COR-L47 (cell line): ENCODE data around the gene DNMBP.
A peak's percentile ranks its signal among the peaks of the same experiment; 100 is the strongest.

ENCODE experiments used
- DNase-seq: peaks from one replicate; lab custom pipeline; 2025; lab: John Stamatoyannopoulos, UW

DNMBP gene, protein sequence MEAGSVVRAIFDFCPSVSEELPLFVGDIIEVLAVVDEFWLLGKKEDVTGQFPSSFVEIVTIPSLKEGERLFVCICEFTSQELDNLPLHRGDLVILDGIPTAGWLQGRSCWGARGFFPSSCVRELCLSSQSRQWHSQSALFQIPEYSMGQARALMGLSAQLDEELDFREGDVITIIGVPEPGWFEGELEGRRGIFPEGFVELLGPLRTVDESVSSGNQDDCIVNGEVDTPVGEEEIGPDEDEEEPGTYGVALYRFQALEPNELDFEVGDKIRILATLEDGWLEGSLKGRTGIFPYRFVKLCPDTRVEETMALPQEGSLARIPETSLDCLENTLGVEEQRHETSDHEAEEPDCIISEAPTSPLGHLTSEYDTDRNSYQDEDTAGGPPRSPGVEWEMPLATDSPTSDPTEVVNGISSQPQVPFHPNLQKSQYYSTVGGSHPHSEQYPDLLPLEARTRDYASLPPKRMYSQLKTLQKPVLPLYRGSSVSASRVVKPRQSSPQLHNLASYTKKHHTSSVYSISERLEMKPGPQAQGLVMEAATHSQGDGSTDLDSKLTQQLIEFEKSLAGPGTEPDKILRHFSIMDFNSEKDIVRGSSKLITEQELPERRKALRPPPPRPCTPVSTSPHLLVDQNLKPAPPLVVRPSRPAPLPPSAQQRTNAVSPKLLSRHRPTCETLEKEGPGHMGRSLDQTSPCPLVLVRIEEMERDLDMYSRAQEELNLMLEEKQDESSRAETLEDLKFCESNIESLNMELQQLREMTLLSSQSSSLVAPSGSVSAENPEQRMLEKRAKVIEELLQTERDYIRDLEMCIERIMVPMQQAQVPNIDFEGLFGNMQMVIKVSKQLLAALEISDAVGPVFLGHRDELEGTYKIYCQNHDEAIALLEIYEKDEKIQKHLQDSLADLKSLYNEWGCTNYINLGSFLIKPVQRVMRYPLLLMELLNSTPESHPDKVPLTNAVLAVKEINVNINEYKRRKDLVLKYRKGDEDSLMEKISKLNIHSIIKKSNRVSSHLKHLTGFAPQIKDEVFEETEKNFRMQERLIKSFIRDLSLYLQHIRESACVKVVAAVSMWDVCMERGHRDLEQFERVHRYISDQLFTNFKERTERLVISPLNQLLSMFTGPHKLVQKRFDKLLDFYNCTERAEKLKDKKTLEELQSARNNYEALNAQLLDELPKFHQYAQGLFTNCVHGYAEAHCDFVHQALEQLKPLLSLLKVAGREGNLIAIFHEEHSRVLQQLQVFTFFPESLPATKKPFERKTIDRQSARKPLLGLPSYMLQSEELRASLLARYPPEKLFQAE (N-terminal part only)

DNA sequence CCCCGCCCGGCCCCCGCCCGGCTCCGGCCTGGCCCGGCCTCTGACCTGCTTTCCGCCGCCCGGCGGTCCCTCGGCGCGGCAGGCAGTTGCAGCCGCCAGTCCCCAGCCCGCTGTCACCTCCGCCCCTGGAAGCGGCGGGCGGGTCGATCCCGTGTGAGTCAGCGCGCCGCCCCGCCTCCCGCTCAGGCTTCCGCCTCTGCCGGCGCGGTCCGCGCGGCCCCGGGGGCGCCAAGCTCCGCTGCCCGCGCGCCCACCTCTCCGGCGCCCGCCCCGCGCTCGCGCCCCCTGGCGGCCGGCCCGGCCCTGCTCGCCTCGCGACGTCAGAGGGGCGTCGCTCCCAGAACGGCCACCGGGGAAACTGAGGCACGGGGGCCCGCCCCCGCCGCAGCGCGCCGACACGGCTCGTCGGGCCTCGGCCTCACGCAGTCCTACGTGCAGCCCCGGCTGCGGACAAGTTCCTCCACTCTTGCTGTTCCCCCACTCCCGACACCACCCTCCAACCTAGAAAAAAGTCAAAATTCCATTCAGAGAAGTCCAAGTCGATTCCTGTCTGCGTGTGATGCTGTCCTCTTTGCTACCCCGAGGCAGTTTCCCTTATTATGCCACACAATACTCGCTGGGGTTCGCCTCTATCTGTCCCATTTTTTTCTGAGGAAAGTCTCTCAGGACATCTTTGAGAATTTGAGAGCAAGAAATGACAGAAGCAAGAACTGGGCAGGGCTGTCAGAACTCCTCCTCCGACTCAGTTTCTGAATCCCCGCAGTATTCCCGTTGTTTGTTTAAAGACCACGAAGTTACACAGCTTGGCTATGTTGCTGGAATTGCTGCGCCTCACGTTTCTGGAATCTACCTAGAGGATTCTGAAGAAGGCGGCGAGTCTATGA, at the start of gene DNMBP:
Gene DNMBP (minus strand): TSS at position 155 of the 884 bp plus-strand sequence. CDS start 37,823 bp downstream, outside the sequence.
- DNase-seq, result peak; percentile 63

DNA sequence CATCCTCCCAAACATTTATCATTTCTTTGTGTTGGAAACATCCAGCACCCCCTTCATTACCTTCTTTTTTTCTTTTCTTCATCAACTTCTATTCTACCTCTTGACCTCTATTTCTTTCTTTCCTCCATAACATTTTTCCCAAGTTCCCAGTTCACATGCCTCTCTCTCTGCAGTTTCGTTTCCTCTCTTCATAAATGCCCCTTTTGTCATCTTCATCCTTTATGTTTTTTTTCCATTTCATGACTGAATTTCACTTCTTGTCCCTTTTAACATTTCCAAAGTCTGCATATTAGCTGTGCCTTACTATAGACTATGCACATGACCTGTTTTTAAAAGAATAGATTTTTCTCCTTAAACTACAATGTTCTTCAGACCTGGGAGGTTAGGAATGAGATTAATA, 48.2 kb upstream of the DNMBP start:
- DNase-seq, result no peak

DNA sequence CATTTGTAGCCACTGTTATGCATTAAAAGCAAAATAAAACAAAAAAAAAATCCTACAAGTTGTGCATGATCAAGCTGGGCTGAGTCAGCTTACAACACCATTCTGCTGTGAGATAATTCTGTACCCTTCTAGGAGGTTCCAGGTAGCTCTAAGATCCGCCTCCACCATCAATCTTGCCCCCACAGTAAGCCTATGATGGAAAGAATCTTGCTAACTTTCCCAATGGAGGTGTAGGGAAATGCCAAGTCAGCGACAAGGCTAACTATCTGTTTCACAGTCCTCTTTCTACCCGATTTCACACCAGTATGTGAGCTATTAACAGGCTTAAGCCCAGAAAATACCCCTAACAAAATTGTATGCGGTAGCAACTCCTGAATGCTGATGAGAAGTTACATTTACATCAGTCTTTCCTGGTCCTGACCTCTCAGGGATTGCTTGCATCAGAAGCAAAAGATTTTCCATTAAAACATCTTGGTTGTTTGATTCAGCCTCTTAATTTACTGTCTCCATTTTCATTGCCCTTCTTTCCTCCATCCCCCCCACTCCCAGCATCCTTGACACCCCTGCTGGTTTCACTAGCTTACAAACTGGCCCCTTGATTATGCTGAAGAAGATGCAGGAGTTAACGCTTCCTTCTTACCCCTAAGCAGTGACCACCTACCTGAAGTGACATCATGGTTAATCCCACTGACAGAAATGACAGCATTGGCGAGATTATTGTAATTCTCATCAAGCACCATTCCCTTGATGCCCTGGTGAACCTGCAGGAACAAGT, 44.1 kb upstream of the DNMBP start:
- no peak for DNase-seq

DNA sequence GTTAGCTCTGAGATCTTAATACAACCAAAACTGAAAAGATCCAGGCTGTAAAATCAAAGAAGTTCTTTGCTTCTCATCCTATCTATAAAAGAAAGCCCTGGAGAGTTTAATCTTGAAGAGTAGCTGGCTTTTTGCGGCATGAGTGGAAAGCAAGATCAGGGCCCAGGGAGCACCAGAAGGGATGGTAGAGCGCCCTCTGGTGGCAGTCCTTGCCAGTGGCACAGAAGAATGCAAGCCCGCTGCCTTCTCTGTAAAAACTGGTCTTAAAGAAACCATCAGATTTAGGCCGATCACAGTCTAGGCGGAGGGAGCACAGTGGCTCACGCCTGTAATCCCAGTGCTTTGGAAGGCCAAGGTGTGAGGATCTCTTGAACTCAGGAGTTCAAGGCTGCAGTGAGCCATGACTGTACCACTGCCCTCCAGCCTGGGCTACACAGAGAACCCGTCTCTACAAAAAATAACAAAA, 36.3 kb upstream of the DNMBP start:
- peak; percentile 46 for DNase-seq

DNA sequence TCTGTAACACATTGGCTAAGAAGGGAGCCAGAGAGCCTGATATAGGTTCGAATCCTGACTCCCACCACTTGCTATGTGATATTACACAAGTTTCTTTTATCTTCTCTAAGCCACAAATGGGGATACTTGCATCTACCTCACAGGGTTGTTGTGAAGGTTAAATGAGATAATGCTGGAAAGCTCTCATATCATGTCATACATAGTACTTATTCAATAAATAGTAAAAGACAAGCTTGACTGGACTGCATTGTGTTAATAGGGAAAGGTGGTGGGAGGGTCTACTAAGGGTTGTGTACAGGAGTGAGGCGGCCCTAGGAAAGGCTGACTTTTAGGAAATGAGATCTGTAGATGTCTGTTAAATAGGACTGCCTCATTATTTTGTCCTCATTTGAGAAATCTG, 35.8 kb upstream of the DNMBP start:
- DNase-seq, result no peak

DNA sequence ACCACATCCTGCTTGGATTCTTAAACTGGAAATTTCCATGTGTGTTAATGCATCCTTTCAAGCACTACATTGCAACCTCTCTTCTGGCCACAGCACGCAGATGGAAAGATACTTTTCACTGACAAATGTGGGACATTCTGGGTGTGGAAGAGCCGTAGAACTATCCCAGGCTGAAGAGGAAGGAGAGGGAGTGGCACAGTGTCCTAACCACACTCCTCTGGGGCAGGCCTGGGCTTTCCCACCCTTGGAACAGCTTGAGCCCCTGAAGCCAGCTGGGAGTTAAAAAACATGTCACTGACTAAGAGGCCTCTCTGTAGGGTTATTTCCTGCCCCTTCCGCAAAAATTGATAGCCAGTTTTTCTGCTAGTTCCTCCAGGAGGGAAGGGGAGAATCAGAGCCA, 34.0 kb upstream of the DNMBP start:
- no peak for DNase-seq

DNA sequence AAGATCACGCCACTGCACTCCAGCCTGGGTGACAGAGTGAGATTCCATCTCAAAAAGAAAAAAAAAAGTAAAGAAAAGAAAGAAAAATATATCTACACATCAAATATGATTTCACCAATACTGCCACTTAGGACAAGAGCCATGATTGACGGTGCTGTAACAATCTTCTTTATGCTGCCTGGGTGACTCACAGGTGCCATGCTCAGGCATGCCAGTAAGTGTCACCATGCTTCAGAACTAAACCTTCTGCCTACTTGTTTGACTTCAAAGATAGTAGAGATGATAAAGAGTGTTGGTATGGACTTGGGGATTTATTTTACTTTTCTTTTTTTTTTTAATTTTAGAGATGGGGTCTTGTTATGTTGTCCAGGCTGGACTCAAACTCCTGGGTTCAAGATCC, 33.6 kb upstream of the DNMBP start:
- no peak for DNase-seq

DNA sequence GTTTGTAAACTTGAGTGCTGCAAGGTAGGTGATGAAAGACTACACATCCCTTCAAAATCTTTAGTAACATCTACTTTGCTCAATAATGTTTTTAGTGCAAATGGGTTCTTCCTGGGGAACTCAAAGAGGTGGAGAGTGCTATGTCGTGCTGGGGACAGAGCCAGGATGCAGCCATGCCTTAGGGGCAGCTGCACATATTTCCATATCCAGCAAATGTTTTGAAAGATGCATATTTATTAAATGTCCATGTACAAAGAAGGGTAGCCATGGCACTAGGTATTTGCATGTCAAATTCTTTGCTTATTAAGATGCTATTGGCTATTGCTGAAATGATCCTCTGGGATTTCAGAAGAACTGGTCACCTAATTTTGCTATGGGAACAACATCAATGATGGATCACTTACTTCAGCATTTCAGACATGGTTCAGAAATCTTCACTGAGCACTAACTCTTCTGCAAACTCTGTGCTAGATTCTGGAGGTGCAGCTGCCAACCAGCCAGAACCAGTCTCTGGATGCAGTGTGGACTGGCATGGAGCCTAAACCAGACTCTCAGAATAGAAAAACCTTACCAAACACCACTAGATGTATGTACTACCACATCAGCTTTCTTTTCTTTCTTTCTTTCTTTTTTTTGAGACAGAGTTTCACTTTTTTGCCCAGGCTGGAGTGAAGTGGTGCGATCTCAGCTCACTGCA, 31.7 kb upstream of the DNMBP start:
- DNase-seq, result no peak

DNA sequence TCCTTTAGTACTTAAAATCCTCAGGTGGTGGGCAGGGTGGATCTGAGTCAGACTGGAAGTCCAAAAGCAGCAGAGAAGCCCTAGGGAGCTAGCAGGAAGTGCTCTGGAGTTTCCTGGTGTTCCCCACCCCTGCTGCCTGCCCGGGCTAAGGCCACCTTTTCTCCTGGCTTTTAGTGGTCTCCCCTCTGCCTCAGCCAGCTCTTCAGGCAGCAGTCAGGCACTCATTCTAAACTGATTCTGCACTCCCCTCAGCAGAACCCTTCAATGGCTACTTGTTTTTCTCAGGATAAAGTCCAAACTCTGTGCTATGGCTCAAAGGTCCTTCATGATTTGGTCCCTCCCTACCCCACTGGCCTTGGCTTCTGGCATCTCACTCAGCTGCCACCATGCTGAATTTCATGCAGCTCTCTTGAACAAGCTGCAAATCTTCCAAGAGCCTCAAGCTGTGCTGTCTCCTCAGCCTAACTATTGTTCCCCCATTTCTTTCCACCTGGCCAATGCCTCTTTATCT, 28.9 kb upstream of the DNMBP start:
- DNase-seq, result no peak

DNA sequence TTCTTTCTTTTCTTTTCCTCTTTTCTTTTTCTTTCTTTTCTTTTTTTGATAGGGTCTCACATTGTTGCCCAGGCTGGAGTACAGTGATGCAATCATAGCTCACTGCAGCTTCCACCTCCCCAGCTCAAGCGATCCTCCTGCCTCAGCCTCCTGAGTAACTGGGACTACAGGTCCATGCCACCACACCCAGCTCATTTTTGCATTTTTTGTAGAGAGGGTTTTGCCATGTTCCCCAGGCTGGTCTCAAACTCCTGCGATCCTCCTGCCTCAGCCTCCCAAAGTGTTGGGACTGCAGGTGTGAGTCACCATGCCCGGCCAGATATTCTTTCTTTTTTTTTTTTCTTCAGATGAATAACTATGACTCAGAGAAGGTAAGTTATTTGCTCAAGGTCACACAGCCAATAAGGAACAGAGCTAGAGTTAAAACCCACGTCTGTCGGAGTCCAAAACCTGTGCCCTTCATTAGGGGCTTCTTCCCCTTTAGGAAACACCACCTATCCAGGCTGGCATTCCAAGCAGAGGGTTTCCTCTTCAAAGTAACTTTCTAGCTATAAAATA, 28.1 kb upstream of the DNMBP start:
- no peak for DNase-seq

DNA sequence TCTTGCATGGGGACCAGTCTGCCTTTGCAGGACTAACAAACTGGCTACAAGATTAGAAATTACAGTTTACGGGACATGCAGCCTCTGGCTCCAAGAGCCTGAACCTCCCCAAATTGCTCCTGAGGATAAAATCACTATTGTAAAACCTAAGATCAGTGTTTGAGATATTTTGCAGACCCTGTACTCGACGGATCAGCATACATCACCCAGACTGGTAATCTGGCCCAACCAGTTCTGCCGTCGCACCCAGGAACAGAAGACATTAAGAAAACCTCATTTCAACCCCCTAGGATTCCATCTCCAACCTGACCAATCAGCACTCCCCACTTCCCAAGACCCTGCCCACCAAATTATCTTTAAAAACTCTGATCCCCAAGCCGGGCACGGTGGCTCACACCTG, 27.1 kb upstream of the DNMBP start:
- no peak for DNase-seq

DNA sequence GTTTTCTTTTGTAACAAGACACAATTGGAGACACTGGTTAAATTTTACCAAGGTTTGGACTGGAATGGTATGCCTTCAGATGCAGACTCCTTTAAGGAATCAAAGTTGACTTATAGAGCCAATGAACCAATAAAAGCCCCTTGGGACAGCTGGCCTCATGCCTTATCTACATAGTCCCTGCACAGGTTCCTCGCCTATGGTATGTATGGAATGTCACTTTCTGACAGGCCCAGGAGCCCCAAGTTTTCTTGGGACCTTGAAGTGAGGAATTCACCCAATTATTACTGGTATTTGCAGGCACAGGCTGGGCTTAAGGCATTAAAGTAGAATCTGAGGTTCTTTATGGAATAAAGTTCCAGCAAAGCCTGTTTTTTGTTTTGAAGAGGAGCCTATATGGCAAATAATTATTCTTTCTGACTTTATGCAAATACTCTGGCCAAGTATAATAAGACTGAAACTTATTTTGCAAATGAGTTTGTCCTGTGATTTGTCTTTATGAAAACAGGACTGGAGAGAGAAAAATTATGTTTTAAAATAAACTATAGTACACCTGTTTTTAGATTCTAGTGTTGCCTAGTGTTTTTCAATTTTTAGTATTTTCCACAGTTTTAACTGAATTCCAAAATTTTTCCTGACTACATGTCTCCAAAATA, 24.1 kb upstream of the DNMBP start:
- DNase-seq, result no peak

DNA sequence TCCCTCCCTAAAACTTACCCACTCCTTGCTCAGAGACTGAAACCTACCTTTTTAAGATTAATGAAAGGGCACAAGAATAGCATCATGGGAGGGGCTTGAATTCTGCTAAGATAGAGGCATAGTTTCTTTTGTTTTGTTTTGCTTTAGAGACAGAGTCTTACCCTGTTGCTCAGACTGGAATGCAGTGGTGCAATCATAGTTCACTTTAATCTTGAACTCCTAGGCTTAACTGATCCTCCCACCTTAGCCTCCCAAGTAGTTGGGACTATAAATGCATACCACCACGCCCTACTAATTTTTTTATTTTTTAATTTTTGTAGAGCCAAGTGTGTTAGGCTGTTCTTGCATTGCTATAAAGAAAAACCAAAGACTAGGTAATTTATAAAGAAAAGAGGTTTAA, 17.7 kb upstream of the DNMBP start:
- no peak for DNase-seq

DNA sequence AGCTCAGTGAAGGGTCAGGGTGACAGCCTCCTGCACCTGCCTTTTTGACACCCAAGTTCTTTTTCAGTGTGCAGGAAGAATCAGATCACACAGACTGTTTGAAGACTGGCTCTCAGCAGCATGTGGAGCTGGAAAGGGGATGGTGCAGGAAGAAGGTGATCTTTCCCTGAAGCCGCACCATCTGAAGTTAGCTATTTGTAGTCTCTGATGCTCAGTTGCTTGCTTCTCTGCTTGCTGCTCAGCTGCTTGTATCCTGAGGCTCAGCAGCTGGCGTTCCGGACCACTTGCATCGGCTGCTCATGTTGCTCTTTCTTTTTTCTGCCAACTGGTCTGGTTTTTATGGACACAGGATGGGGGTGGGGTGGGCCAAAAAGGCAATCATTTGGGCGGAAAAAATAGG, 15.8 kb upstream of the DNMBP start:
- DNase-seq, result no peak

DNA sequence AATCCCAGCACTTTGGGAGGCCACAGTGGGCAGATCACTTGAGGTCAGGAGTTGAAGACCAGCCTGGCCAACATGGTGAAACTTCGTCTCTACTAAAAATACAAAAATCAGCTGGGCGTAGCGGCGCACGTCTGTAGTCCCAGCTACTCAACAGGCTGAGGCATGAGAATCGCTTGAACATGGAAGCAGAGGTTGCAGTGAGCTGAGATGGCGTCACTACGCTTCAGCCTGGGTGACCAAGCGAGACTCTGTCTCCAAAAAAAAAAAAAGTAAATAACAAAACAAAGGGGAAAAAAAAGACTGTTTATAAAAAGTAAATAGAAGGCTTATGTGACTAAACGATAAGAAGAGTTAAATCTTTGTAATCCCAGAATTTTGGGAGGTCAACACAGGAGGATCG, 15.0 kb upstream of the DNMBP start:
- DNase-seq, result no peak

DNA sequence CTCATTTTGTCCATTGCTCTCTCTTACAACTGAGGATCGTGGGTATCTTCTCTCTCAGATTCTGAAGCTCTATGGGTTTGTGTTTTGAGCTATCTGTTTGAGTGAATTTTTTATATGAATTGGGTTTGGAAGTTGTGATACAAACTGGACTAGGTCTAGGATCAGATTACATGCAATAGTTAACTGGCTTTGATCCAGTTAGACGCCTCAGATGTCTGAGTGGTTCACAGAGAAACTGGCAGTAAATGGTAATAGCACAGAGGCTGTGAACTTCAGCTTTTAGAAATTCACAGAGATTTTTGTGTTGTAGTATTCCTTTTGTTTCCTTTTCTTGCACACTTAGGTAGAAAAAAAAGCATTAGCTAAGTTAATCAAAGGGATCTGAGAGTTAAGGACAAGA, 12.7 kb upstream of the DNMBP start:
- DNase-seq, result no peak

DNA sequence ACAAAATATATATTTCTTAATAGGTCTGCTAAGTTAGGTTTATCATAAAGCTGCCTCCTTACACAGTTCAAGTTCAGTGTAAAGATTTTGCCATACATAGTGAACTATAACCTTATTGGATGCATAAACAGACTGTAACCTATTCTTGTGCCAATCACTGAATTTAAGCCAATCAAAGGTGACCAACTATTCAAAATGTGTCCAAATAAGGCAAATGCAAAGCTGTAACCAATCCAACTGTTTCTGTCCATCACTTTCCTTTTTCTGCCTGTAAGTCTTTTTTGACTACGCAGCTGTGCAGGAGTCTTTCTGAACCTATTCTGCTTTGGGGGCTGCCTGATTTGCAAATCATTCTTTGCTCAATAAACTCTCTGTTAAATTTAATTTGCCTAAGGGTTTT, 11.6 kb upstream of the DNMBP start:
- DNase-seq, result no peak

DNA sequence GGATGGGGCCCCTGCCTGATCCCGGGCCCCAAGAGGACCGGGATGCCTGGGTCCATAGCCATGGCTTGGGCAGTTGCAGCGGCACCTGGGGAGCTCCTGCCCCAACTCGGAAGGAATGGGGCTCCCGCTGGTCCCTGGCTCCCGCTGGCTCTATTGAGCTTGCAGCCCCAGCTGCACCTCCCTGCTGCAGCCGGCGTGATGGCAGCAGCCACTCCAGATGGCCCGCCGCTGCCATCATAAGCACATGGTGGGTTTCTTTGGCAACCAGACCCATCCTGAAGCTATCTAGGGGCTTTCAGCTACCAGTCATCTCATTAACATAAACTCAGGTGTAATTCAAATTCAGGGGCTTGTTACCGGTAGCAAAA, 11.1 kb upstream of the DNMBP start:
- no peak for DNase-seq
